Body of pancreas (tissue), 4 donors: Measurements from ENCODE around the gene RHBDF1. TPM values are rescaled to one million over a fixed set of nuclear protein-coding genes. Genes with fewer than 3 reads are reported as not detected.

Experiments
- ATAC-seq: fragments of 150-250 bp; one replicate; pipeline ENCODE4 v1.9.1; 2016
- DNase-seq, 4 donors: peaks; one replicate each; pipeline ENCODE4 v3.0.0-alpha.2; 2019
- H3K27ac ChIP-seq, 4 donors: fragments of 200-600 bp; sonication (generic); 1 replicate in 3 of 4; 2 replicates in 1 of 4; pipeline versions ENCODE4 v1.5.1 to v1.6.1; 2016 to 2019; ENCODE audit warnings: mild to moderate bottlenecking in 1 of 4, mixed read lengths in 1 of 4, moderate library complexity in 1 of 4
- H3K27me3 ChIP-seq, 2 donors: fragments of 200-600 bp; sonication (generic); one replicate each; pipeline ENCODE4 v1.6.0; 2016; ENCODE audit warnings: mild to moderate bottlenecking in 1 of 2
- H3K36me3 ChIP-seq, 2 donors: fragments of 200-600 bp; sonication (generic); replicated peaks in 1 of 2; 2 replicates each; pipeline ENCODE4 v1.5.1; 2016; ENCODE audit warnings: low read depth in 2 of 2; ENCODE audit not compliant: insufficient read depth in 1 of 2
- H3K4me1 ChIP-seq: fragments of 200-600 bp; sonication (generic); one replicate; pipeline ENCODE4 v1.6.0; 2016
- H3K4me3 ChIP-seq, 2 donors: fragments of 200-600 bp; sonication (generic); 1 replicate in 1 of 2; 2 replicates in 1 of 2; pipeline ENCODE4 v1.5.1; 2016 to 2019
- H3K9me3 ChIP-seq, 3 donors: fragments of 200-600 bp; sonication (generic); 1 replicate in 2 of 3; 2 replicates in 1 of 3; pipeline ENCODE4 v1.5.1; 2016
- CTCF ChIP-seq, 7 experiments: fragments of 450-650 bp in 4 of 7; fragments of 200-600 bp in 3 of 7; sonication (generic) in 3 of 7; IDR thresholded peaks; one replicate each; pipeline ENCODE4 v1.5.1; 2016 to 2019; ENCODE audit warnings: antibody characterized with exemption in 7 of 7
- POLR2A ChIP-seq, 3 donors: fragments of 450-650 bp; IDR thresholded peaks; one replicate each; pipeline ENCODE4 v1.6.1; 2016; ENCODE audit warnings: antibody characterized with exemption in 3 of 3, mild to moderate bottlenecking in 2 of 3
- WGBS, 2 donors: methylation state at CpG; one replicate each; pipeline ENCODE4 v1.1.5; 2017; 5-methylcytosine and 5-hydroxymethylcytosine counted together
- intact Hi-C: fragments of 100-400 bp; cut with DNase I; formaldehyde crosslinking; loops from one replicate; pipeline ENCODE4 v1.15.1; 2023
- total RNA-seq, 2 donors: library from RNA; depleted of rRNA; stranded (reverse); fragments of >200 nt; gene quantifications; one replicate each; pipeline ENCODE4 v1.1.0, GENCODE V29; 2016

The RHBDF1 gene
- total RNA-seq, 2 donors from 2014 or later = 16.3 to 27.7 TPM

DNA sequence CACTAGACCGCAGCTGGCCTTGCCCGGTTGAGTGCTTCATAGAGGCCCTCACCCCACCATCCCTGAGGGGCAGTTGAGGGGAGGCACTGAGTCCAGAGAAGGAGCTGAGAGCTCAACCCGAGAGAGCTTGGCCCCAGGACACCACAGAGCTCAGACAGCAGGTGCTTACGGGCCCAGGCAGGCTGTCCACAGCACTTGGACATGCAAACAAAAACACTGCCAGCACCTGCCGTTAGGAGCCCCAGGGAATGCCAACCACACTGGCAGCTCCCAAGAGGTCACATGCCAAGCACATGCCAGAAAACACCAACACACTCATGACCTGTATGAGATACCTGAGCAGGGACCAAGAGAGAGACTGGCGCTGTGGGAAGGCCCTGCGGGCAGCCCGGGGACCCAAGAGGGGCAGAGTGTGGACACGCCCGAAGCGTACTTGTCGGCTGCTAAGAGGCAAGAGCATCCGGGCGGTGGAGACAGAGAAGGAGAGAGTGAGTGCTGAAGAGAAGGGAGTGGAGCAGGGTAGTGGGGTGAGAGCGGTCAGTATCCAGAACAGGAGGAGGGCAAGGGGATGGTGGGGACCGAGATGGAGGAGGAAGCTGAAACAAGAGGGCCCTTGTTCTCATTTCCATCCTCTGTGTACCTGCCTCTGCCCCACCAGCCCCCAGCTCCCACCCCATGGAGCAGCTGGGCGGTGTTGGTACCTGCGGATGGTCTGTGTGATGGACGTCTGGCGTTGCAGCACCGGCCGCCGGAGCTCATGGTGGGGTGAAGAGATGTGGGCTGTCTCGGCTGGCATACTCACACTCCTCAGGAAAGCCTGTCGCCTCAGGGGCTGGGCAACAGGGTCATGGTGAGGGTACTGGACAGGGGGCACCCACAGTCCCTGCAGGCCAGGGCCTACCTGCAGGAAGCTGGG, 8.2 kb downstream of the RHBDF1 start:
- H3K4me3 ChIP-seq = no peak overlapping the region

DNA sequence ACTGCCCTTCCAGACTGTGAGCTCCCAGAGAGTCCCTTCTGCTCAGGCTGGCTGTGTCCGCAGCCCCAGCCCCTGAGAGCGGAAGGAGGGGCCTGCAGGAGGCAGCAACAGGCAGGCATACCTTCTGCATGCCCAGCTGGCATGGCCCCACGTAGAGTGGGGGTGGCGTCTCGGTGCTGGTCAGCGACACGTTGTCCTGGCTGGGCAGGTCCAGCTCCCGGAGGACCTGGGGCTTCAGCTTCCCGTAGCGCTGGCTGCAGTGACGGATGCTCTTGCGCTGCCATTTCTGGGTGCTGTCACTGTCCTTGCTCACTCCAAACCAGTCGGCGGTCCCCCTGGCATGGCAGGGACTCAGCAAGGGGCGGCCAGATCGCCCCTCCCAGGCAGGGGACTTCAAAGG, 9.0 kb downstream of the RHBDF1 start:
- H3K9me3 ChIP-seq = no peaks in the 10 kb centered on the region
- H3K4me3 ChIP-seq = no peak overlapping the region
- H3K36me3 ChIP-seq = peaks cover 0 to 3% of the 10 kb centered on the region in 2 donors
- H3K4me1 ChIP-seq = peaks cover 7% of the 10 kb centered on the region
- intact Hi-C loops = no loop called here
- 91 to 100% methylated on average over 1 to 12 of the region's 16 CpGs for WGBS, 2 donors
- H3K27me3 ChIP-seq = no peaks in the 10 kb centered on the region
- no peak overlapping the region for H3K27ac ChIP-seq
- TF ChIP-seq CTCF (IDR thresholded peaks at IDR 0.05) (no peak), POLR2A (IDR thresholded peaks at IDR 0.05) (no peak)
- ATAC-seq (no peak), DNase-seq (no peak)

More for the DNA sequence above, 8.2 kb downstream of the RHBDF1 start:
- Histone ChIP-seq H3K27me3 (no peaks in the 10 kb centered on the region), H3K9me3 (no peaks in the 10 kb centered on the region), H3K27ac (no peak overlapping the region), H3K36me3 (peaks cover 0 to 3% of the 10 kb centered on the region in 2 donors), H3K4me1 (peaks cover 11% of the 10 kb centered on the region)
- 88 to 91% methylated on average over 15 to 22 of the region's 25 CpGs for WGBS, 2 donors
- no peak for ATAC-seq
- DNase-seq = no peak
- intact Hi-C loops = no loop called here
- TF ChIP-seq CTCF (IDR thresholded peaks at IDR 0.05) (no peak), POLR2A (IDR thresholded peaks at IDR 0.05) (no peak)

- H3K9me3 ChIP-seq = no peaks in the 10 kb centered on the region
- no peak overlapping the region for H3K27ac ChIP-seq
- TF ChIP-seq CTCF (IDR thresholded peaks at IDR 0.05) (no peak), POLR2A (IDR thresholded peaks at IDR 0.05) (no peak)
- ATAC-seq = no peak
- WGBS, 2 donors = 82 to 95% methylated on average over 3 to 21 of the region's 21 CpGs
- H3K4me3 ChIP-seq = no peak overlapping the region
- peaks cover 0 to 3% of the 10 kb centered on the region in 2 donors for H3K36me3 ChIP-seq
- intact Hi-C loops = no loop called here
- no peaks in the 10 kb centered on the region for H3K27me3 ChIP-seq
- peaks cover 7% of the 10 kb centered on the region for H3K4me1 ChIP-seq
- DNase-seq = no peak
Observed at GRCh38 chr16:62968-63391, 9.5 kb downstream of the RHBDF1 start.

DNA sequence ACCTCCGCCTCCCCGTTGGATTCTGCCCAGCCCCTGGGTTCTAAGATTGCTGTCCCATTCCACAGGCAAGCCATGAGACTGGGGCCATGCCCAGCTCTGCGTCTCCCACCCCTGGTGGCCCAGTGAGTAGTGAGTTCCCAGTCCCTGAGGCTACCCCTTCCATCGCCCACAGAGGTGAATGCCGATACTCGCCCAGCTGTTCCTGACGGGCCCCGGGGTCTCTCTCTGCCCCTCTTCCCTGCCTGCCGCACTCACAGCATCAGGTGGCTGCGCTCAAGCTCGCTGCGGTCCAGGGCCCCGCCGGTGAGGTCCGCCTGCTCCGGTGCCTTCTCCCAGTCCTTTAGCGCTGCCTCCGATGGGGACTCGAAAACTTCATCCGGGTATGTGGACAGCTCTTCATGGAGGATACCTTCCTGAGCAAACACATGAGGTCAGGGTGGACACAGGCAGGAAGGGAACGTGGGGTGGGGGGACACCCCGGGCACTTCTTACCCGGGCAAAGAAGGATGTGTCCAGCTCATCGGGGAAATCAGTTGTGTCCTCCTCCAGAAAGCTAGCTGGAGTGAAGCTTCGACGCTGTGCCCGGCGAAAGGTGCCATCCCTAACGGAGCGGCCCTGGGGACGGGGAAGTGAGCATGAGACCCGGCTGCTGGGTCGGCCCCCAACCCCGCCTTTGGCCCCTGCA, 10.0 kb downstream of the RHBDF1 start:
- H3K4me1 ChIP-seq = peaks cover 7% of the 10 kb centered on the region
- no peak for DNase-seq
- peaks cover 0 to 3% of the 10 kb centered on the region in 2 donors for H3K36me3 ChIP-seq
- no peak overlapping the region for H3K4me3 ChIP-seq
- H3K9me3 ChIP-seq = no peaks in the 10 kb centered on the region
- TF ChIP-seq POLR2A (IDR thresholded peaks at IDR 0.05) (no peak), CTCF (IDR thresholded peaks at IDR 0.05) (no peak)
- WGBS, 2 donors = 91 to 93% methylated on average over 17 to 22 of the region's 34 CpGs
- intact Hi-C loops = no loop called here
- H3K27me3 ChIP-seq = no peaks in the 10 kb centered on the region
- H3K27ac ChIP-seq = no peak overlapping the region
- no peak for ATAC-seq
